GM10266 (cell line): ENCODE measurements around the gene MAGI2.

Experiments used
- DNase-seq: peaks from one replicate; pipeline ENCODE4 v3.0.0; 2012; ENCODE audit errors: extremely low spot score
- TF ChIP-seq, protein P1 (sequence below): IDR thresholded peaks from 2 replicates; pipeline ENCODE4 v1.5.1; 2012; ENCODE audit warnings: mild to moderate bottlenecking, low read depth; ENCODE audit not compliant: control insufficient read depth, insufficient read depth; ENCODE audit errors: missing control alignments

Gene MAGI2

GRCh38 chr7:78315119-78315518 is 1138.3 kb downstream of the MAGI2 start:
- TF ChIP-seq, protein P1, sequence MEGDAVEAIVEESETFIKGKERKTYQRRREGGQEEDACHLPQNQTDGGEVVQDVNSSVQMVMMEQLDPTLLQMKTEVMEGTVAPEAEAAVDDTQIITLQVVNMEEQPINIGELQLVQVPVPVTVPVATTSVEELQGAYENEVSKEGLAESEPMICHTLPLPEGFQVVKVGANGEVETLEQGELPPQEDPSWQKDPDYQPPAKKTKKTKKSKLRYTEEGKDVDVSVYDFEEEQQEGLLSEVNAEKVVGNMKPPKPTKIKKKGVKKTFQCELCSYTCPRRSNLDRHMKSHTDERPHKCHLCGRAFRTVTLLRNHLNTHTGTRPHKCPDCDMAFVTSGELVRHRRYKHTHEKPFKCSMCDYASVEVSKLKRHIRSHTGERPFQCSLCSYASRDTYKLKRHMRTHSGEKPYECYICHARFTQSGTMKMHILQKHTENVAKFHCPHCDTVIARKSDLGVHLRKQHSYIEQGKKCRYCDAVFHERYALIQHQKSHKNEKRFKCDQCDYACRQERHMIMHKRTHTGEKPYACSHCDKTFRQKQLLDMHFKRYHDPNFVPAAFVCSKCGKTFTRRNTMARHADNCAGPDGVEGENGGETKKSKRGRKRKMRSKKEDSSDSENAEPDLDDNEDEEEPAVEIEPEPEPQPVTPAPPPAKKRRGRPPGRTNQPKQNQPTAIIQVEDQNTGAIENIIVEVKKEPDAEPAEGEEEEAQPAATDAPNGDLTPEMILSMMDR: no peak
- no peak for DNase-seq

DNA sequence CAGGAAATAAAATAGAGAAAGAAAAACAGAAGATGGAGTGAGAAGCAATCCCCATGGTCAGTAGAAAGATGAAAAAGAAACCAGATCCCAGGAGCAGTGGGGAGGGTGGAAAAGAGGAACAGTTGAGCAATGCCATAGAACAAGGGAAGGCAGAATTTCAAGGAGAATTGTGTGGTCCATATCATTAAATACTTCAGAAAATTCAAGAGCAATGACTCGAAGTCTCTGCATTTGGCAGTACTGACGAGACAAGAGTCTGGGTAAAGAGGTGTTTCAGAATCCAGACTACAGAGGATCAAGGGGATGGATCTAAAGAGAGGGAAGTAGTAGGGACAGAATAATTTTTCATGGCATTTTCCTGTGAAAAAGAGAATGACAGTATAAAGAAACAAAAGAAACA is 1142.3 kb downstream of the MAGI2 start:
- TF ChIP-seq, protein P1: no peak
- no peak for DNase-seq

GRCh38 chr7:78307892-78308291 is 1145.6 kb downstream of the MAGI2 start:
- DNase-seq: no peak
- TF ChIP-seq, protein P1: no peak

DNA sequence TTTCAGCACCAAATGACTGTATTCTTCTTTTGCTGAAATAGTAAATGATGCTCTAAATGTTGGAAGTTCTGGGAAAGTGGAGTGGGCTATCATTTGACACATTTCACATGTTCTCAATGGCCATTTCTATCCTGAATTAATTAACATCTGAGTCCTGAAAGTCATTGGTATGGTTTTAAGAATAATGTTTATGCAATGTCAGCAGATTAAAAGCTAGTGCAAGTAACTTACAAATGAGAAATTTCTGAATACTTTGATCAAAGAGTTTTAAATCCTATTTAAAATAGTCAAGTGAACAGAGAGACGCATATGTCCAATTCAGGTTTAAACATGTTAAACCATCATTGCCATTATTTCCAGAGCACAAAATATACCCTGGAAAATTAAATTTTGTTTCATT is 1146.8 kb downstream of the MAGI2 start:
- DNase-seq: no peak
- TF ChIP-seq, protein P1: no peak

- no peak for DNase-seq
- TF ChIP-seq, protein P1: no peak
Observed at GRCh38 chr7:78301407-78301806, 1152.1 kb downstream of the MAGI2 start.

GRCh38 chr7:78299088-78299487 is 1154.4 kb downstream of the MAGI2 start:
- TF ChIP-seq, protein P1: no peak
- no peak for DNase-seq

DNA sequence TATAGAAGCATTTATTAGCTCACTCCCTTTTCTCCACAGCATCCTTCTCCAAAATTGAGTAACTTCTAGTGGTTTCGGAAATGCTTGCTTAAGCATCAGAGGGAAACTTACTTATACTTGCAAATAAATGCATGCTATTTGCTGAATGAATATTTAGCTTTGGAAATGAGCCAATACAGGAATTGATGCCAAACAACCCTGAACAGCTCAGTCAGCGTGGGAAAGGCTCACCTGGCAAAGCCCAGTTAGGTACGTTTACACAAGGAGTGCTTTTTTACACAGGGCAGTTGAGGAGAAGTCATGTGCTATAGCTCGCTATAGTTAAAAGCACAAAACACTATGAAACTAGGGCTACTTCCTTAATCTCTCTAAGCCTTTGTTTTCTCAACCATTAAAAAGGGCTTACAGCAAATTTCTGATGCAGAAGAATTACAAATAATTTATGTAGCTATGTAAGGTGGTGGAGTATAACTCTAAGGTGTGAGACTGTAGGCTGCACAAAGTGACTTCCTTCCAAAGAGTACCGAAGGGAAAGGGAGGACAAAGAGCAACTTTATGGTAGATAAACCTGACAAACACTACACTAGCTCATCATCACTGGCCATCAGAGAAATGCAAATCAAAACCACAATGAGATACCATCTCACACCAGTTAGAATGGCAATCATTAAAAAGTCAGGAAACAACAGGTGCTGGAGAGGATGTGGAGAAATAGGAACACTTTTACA is 1156.7 kb downstream of the MAGI2 start:
- TF ChIP-seq, protein P1: no peak
- no peak for DNase-seq
